IMR-90 (cell line): Measurements from ENCODE around the gene SPATA46. TPM values are rescaled to one million over a fixed set of nuclear protein-coding genes. Genes with fewer than 3 reads are reported as not detected.

Experiments used
- ATAC-seq: fragments of 200-7000 bp; cut with Tn5 transposase; 2 replicates; pipeline ENCODE4 v1.9.1; 2020; ENCODE audit warnings: low read depth, mild to moderate bottlenecking, moderate library complexity
- BruUV-seq: library from RNA; stranded (reverse); fragments of 400-500 nt; replicated peaks from 2 replicates; lab custom pipeline; 2021; lab: Mats Ljungman, UMichigan
- CTCF ChIA-PET: fragments of 300-600 bp; formaldehyde crosslinking; extraction: SDS; loops from one replicate; lab custom pipeline; 2021; ENCODE audit warnings: antibody characterized with exemption; lab: Yijun Ruan, JAX
- POLR2A ChIA-PET: fragments of 300-600 bp; sonication (Branson Sonifier 250); formaldehyde crosslinking; loops from one replicate; lab custom pipeline; 2022; ENCODE audit warnings: antibody characterized with exemption; ENCODE audit not compliant: unreplicated experiment; lab: Charles Lee
- DNase-seq: peaks from one replicate; pipeline ENCODE4 v3.0.0; 2013
- H2AFZ ChIP-seq: replicated peaks from 2 replicates; pipeline ENCODE3; 2013; ENCODE audit warnings: low read length, mild to moderate bottlenecking; ENCODE audit not compliant: poor library complexity
- H2AK5ac ChIP-seq: 2 replicates; pipeline ENCODE4 v1.6.1; 2013; ENCODE audit warnings: low read depth, low read length, inconsistent platforms
- H2AK9ac ChIP-seq: replicated peaks from 2 replicates; pipeline ENCODE3; 2013; ENCODE audit warnings: mild to moderate bottlenecking, low read depth, low read length, moderate library complexity; ENCODE audit not compliant: poor library complexity
- H2BK120ac ChIP-seq: 2 replicates; pipeline ENCODE4 v1.6.1; 2013; ENCODE audit warnings: low read depth, low read length, inconsistent platforms
- H2BK15ac ChIP-seq: 3 replicates; pipeline ENCODE4 v1.6.1; 2013; ENCODE audit warnings: low read depth, low read length, inconsistent platforms
- H2BK20ac ChIP-seq: 2 replicates; pipeline ENCODE4 v1.6.1; 2013; ENCODE audit warnings: low read depth, mild to moderate bottlenecking, inconsistent platforms, low read length, moderate library complexity
- H2BK5ac ChIP-seq: 2 replicates; pipeline ENCODE4 v1.6.1; 2013; ENCODE audit warnings: mild to moderate bottlenecking, low read depth, low read length, inconsistent platforms; ENCODE audit not compliant: poor library complexity, severe bottlenecking
- H3K14ac ChIP-seq: replicated peaks from 2 replicates; pipeline ENCODE4 v1.6.1; 2013; ENCODE audit warnings: low read depth, low read length, inconsistent platforms
- H3K18ac ChIP-seq: 2 replicates; pipeline ENCODE4 v1.6.1; 2013; ENCODE audit warnings: low read depth, low read length, control low read depth
- H3K23ac ChIP-seq: 2 replicates; pipeline ENCODE4 v1.6.1; 2013; ENCODE audit warnings: low read depth, low read length, inconsistent platforms
- H3K27ac ChIP-seq: 2 replicates; pipeline ENCODE4 v1.5.1; 2013; ENCODE audit warnings: mild to moderate bottlenecking, control low read depth, low read length; ENCODE audit not compliant: insufficient read depth
- H3K27me3 ChIP-seq: 2 replicates; pipeline ENCODE4 v1.6.1; 2013; ENCODE audit warnings: low read length; ENCODE audit not compliant: control insufficient read depth, insufficient read depth
- H3K36me3 ChIP-seq: 2 replicates; pipeline ENCODE4 v1.6.1; 2013; ENCODE audit warnings: low read length, mixed read lengths; ENCODE audit not compliant: control insufficient read depth, insufficient read depth
- H3K4ac ChIP-seq: 2 replicates; pipeline ENCODE4 v1.6.1; 2013; ENCODE audit warnings: low read depth, low read length, inconsistent platforms
- H3K4me1 ChIP-seq: 2 replicates; pipeline ENCODE4 v1.6.1; 2013; ENCODE audit warnings: low read length, mixed read lengths; ENCODE audit not compliant: control insufficient read depth, insufficient read depth
- H3K4me2 ChIP-seq: 2 replicates; pipeline ENCODE4 v1.6.1; 2013; ENCODE audit warnings: low read depth, mild to moderate bottlenecking, control low read depth, low read length, moderate library complexity
- H3K4me3 ChIP-seq: 2 replicates; pipeline ENCODE4 v1.5.1; 2013; ENCODE audit warnings: low read depth, mild to moderate bottlenecking, control low read depth, low read length, moderate library complexity; ENCODE audit not compliant: insufficient read depth
- H3K56ac ChIP-seq: 2 replicates; pipeline ENCODE4 v1.6.1; 2013; ENCODE audit warnings: low read length, inconsistent platforms; ENCODE audit not compliant: insufficient read depth; ENCODE audit errors: extremely low read depth
- H3K79me1 ChIP-seq, 2 experiments: 2 replicates each; pipeline ENCODE4 v1.6.1; 2013; ENCODE audit warnings: low read length in 2 of 2, inconsistent platforms in 1 of 2, low read depth in 1 of 2
- H3K9ac ChIP-seq: 2 replicates; pipeline ENCODE4 v1.6.1; 2013; ENCODE audit warnings: low read depth, low read length, control low read depth
- H3K9me1 ChIP-seq: 2 replicates; pipeline ENCODE4 v1.6.1; 2013; ENCODE audit warnings: low read length, inconsistent platforms; ENCODE audit not compliant: insufficient read depth
- H3K9me3 ChIP-seq: 2 replicates; pipeline ENCODE4 v1.6.1; 2013; ENCODE audit warnings: low read length; ENCODE audit not compliant: control insufficient read depth, insufficient read depth
- H4K20me1 ChIP-seq: 2 replicates; pipeline ENCODE4 v1.6.1; 2013; ENCODE audit warnings: low read length, inconsistent platforms; ENCODE audit not compliant: insufficient read depth
- H4K5ac ChIP-seq: 2 replicates; pipeline ENCODE4 v1.6.1; 2013; ENCODE audit warnings: mild to moderate bottlenecking, low read depth, low read length, control low read depth
- H4K8ac ChIP-seq, 2 experiments: 2 replicates each; pipeline ENCODE4 v1.6.1; 2013; ENCODE audit warnings: low read depth in 2 of 2, low read length in 2 of 2, control low read depth in 1 of 2, inconsistent platforms in 1 of 2
- H4K91ac ChIP-seq: 2 replicates; pipeline ENCODE4 v1.6.1; 2013; ENCODE audit warnings: low read depth, low read length, inconsistent platforms; ENCODE audit not compliant: insufficient read depth
- BHLHE40 ChIP-seq: fragments of 150-350 bp; IDR thresholded peaks from 2 replicates; pipeline ENCODE4 v1.6.1; 2016; ENCODE audit warnings: mild to moderate bottlenecking, low read depth, low read length
- CEBPB ChIP-seq: IDR thresholded peaks from 2 replicates; pipeline ENCODE4 v1.6.1; 2012; ENCODE audit warnings: low read depth, low read length, improper control_type of control experiment
- CTCF ChIP-seq: conservative IDR thresholded peaks from 2 replicates; pipeline ENCODE4 v1.5.1; 2012; ENCODE audit warnings: mild to moderate bottlenecking, low read depth, low read length, improper control_type of control experiment
- ELK1 ChIP-seq: fragments of 150-350 bp; IDR thresholded peaks from 2 replicates; pipeline ENCODE4 v1.6.1; 2016; ENCODE audit warnings: low read depth, mild to moderate bottlenecking, low read length, moderate library complexity, borderline replicate concordance
- FOS ChIP-seq: fragments of 150-350 bp; IDR thresholded peaks from 2 replicates; pipeline ENCODE4 v1.6.1; 2016; ENCODE audit warnings: low read depth, low read length
- MAFK ChIP-seq: IDR thresholded peaks from 2 replicates; pipeline ENCODE4 v1.6.1; 2012; ENCODE audit warnings: low read depth, low read length, improper control_type of control experiment
- MXI1 ChIP-seq: IDR thresholded peaks from 2 replicates; pipeline ENCODE4 v1.6.1; 2012; ENCODE audit warnings: low read depth, mild to moderate bottlenecking, low read length, moderate library complexity, borderline replicate concordance
- NFE2L2 ChIP-seq: fragments of 150-350 bp; IDR thresholded peaks from 2 replicates; pipeline ENCODE4 v1.6.1; 2016; ENCODE audit warnings: low read depth, mild to moderate bottlenecking, low read length
- RAD21 ChIP-seq: IDR thresholded peaks from 2 replicates; pipeline ENCODE4 v1.6.1; 2012; ENCODE audit warnings: low read length, improper control_type of control experiment
- RCOR1 ChIP-seq: IDR thresholded peaks from 2 replicates; pipeline ENCODE4 v1.6.1; 2012; ENCODE audit warnings: mild to moderate bottlenecking, low read length, improper control_type of control experiment; ENCODE audit not compliant: insufficient replicate concordance
- SMC3 ChIP-seq: fragments of 150-350 bp; IDR thresholded peaks from 2 replicates; pipeline ENCODE4 v1.6.1; 2016; ENCODE audit warnings: low read depth, mild to moderate bottlenecking, antibody characterized with exemption, low read length, moderate library complexity
- USF2 ChIP-seq: fragments of 150-350 bp; IDR thresholded peaks from 2 replicates; pipeline ENCODE4 v1.6.1; 2017; ENCODE audit warnings: mild to moderate bottlenecking, antibody characterized with exemption, low read length, low read depth
- WGBS, 2 experiments: methylation state at CpG; one replicate each; pipeline versions ENCODE4 v1.1.5 to v1.1.7; 2013; ENCODE audit warnings: missing lambda C conversion rate in 2 of 2; ENCODE audit not compliant: insufficient read length in 1 of 2; ENCODE audit errors: extremely low coverage in 2 of 2; 5-methylcytosine and 5-hydroxymethylcytosine counted together
- dilution Hi-C: fragments of 300-500 bp; cut with HindIII; formaldehyde crosslinking; loops from one replicate; pipeline ENCODE4 v1.14.3; 2018; ENCODE audit warnings: low sequenced_read_pairs; ENCODE audit not compliant: unreplicated experiment
- in situ Hi-C: fragments of 300-500 bp; cut with MboI; formaldehyde crosslinking; loops from 3 replicates; pipeline ENCODE4 v1.14.3; 2019; ENCODE audit warnings: low sequenced_read_pairs, inconsistent platforms, mixed read lengths
- intact Hi-C: fragments of 100-400 bp; cut with micrococcal nuclease; formaldehyde crosslinking; loops from 2 replicates; pipeline ENCODE4 v1.10.0; 2022
- polyA plus RNA-seq, 3 experiments: library from polyadenylated mRNA; depleted of rRNA; stranded (reverse); fragments of >200 nt; gene quantifications; 2 replicates each; pipeline ENCODE4 v1.2.3, GENCODE V29; 2012; ENCODE audit warnings: low replicate concordance in 1 of 3
- total RNA-seq: library from RNA; depleted of rRNA; stranded (reverse); fragments of >200 nt; gene quantifications from 2 replicates; pipeline ENCODE4 v1.2.3, GENCODE V29; 2012

Gene SPATA46
- total and polyA plus RNA-seq, 2 of the 4 experiments (the other 2 are of a cell fraction): not detected

- ATAC-seq: no peak
- CTCF ChIA-PET: no interaction called here
- no peak overlapping the region for H3K56ac ChIP-seq
Observed at GRCh38 chr1:162358928-162359327, 17.7 kb downstream of the SPATA46 start.

More at GRCh38 chr1:162358928-162359327, 17.7 kb downstream of the SPATA46 start:
- Histone ChIP-seq H3K14ac (no peak overlapping the region), H3K4me2 (no peak overlapping the region), H3K79me1 (no peaks in the 10 kb centered on the region), H3K18ac (no peak overlapping the region), H3K27me3 (peaks cover 5% of the 10 kb centered on the region), H2AK9ac (no peak overlapping the region), H3K23ac (no peak overlapping the region), H4K20me1 (no peaks in the 10 kb centered on the region), H2BK20ac (no peak overlapping the region), H2BK15ac (no peak overlapping the region), H2AFZ (no peak overlapping the region), H3K27ac (no peak overlapping the region), H3K9me3 (no peaks in the 10 kb centered on the region), H2AK5ac (no peak overlapping the region), H3K9me1 (no peaks in the 10 kb centered on the region; the same call in 1 of the 2 replicates), H4K8ac (no peak overlapping the region), H3K36me3 (no peaks in the 10 kb centered on the region), H2BK120ac (no peak overlapping the region), H4K5ac (no peak overlapping the region), H2BK5ac (no peak overlapping the region), H4K91ac (no peak overlapping the region), H3K4ac (no peak overlapping the region), H3K9ac (no peak overlapping the region), H3K4me3 (no peak overlapping the region), H3K4me1 (no peaks in the 10 kb centered on the region)
- no CpG with 5 or more reads among the region's 1 CpG for WGBS, 2 experiments
- TF ChIP-seq RCOR1 (no peak), BHLHE40 (no peak), CEBPB (no peak), FOS (no peak), ELK1 (no peak), CTCF (no peak), RAD21 (no peak), SMC3 (no peak), MAFK (no peak), USF2 (no peak), MXI1 (no peak), NFE2L2 (no peak)
- intact Hi-C loops: no loop called here
- POLR2A ChIA-PET: no interaction called here
- in situ Hi-C loops: no loop called here
- DNase-seq: no peak
- BruUV-seq: no TSS peak
- dilution Hi-C loops: no loop called here
